ENCODE measurements around the gene TRAK2.
A peak's percentile ranks its signal among the peaks of the same experiment; 100 is the strongest.
"Not testable (repeated sequence)": the region's sequence is repeated elsewhere in the genome, so short reads cannot be mapped to it uniquely, and the experiment has no call there.

TRAK2 gene

DNA sequence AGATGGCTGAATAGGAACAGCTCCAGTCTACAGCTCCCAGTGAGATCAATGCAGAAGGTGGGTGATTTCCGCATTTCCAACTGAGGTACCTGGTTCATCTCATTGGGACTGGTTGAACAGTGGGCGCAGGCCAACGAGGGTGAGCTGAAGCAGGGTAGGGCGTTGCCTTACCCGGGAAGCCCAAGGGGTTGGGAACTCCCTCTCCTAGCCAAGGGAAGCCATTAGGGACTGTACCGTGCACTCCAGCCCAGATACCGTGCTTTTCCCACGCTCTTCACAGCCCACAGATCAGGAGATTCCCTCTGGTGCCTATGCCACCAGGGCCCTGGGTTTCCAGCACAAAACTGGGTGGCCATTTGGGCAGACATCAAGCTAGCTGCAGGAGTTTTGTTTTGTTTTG, 81.9 kb downstream of the TRAK2 start:
- H3K27ac Mint-ChIP-seq, H3K4me3 Mint-ChIP-seq, DNase-seq, H3K4me1 Mint-ChIP-seq, H3K27me3 Mint-ChIP-seq, ATAC-seq: not testable (repeated sequence)
- peaks cover 14% of the 10 kb centered on the region for H3K9me3 Mint-ChIP-seq
- H3K36me3 Mint-ChIP-seq (ENCODE audit: low read depth), result peaks cover 44% of the 10 kb centered on the region

DNA sequence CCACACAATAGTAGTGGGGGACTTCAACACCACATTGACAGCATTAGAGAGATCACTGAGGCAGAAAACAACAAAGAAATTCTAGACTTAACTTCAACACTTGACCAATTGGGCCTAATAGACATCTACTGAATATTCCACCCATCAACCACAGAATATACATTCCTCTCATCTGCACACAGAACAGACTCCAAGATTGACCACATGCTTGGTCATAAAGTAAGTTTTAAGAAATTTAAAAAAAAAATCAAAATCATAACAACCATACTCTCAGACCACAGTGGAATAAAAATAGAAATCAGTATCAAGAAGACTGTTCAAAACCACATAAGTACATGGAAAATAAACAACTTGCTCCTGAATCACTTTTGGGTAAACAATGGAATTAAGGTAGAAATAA, 85.1 kb downstream of the TRAK2 start:
- ATAC-seq, result no peak
- no peak overlapping the region for H3K27ac Mint-ChIP-seq
- H3K4me3 Mint-ChIP-seq, result no peak overlapping the region
- DNase-seq, result no peak
- H3K27me3 Mint-ChIP-seq, result no peaks in the 10 kb centered on the region
- peaks cover 15% of the 10 kb centered on the region for H3K4me1 Mint-ChIP-seq
- peaks cover 14% of the 10 kb centered on the region for H3K9me3 Mint-ChIP-seq
- H3K36me3 Mint-ChIP-seq (ENCODE audit: low read depth), result peaks cover 38% of the 10 kb centered on the region

DNA sequence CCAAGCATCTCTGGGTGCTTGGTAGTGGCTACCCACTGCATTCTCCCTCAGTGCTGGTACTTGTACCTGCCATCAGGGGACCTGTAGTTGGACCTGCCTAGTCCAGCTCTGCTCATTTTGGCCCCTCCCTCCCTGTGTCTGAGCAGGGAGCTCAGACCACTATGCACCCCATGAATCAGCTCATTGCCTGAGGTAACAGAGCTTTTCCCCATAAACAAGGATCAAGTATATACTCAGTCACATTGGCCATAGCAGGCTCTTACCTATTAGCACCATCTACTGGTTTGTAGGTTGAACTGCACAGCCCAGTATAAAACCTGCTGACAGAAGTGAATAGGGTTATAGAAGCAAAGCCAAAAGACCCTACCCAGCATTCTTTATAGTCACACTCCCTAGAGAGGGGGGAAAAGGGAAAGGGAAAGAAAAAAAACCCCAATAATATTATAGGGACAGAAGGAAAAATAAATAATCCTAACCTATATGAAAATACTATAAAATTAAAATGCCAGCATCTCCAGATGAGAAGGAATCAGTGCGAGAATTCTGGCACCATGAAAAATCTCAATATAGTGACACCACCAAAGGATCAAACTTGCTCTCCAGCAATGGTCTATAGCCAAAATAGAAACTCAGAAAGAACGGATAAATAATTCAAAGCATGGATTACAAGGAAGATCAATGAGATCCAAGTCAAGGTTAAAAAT, 87.2 kb downstream of the TRAK2 start:
- Mint-ChIP-seq H3K4me1 (peaks cover 21% of the 10 kb centered on the region), H3K36me3 (ENCODE audit: low read depth) (peaks cover 29% of the 10 kb centered on the region), H3K27me3 (no peaks in the 10 kb centered on the region), H3K27ac (no peak overlapping the region), H3K9me3 (peaks cover 14% of the 10 kb centered on the region), H3K4me3 (no peak overlapping the region)
- peak; percentile 20 for DNase-seq
- peak; percentile 92 for ATAC-seq

DNA sequence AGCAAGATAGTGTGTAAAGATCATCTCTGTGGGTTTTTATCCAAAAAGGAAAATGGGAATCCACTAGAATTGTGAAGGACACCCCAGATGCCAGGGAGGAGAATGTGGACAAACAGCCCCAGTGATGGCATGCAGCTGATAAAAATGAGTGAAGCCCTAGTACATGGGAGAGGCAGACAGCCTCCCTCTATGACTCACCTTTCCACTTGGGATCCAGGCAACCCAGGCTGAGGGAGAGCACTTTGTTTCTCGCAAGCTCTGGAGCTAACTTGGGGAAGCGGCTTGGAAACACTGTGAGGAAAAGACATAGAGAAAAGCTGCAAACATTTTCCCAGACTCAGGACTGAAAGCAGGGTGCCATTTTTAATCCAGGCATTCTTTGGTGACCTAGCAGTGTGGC, 88.9 kb downstream of the TRAK2 start:
- peaks cover 17% of the 10 kb centered on the region for H3K36me3 Mint-ChIP-seq (ENCODE audit: low read depth)
- ATAC-seq (no peak), DNase-seq (no peak)
- H3K9me3 Mint-ChIP-seq, result peaks cover 10% of the 10 kb centered on the region
- no peak overlapping the region for H3K4me3 Mint-ChIP-seq
- H3K27me3 Mint-ChIP-seq, result no peaks in the 10 kb centered on the region
- H3K27ac Mint-ChIP-seq, result no peak overlapping the region
- peaks cover 26% of the 10 kb centered on the region for H3K4me1 Mint-ChIP-seq

DNA sequence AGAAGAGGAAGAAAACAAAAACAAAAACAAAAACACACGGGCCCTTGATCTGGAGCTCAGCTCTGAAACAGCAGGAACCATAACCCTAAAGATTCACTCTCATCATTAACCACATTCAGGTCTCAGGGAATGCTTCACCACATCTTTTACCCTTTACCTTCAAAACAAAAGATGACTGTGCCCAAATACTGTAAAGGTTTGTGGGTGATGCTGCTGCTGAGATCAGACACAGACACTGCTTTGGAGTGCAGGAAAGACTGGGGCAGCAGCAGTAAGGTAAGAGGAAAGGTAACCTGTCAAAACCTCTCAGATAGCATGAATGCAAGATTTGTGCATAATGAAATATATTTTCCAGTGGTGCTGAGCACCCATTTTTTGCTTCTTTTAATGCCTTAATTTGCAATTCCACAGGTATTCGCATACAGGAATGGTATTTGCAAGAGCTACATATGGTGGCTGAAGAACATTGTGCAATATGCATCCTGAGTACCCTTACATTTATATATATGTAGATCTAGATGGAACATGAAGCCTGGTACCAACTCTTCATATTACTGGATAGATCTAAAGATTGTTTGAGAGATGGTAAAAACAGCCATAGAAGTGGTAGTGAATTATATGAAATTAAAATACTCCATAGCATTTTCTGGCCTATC, 90.1 kb downstream of the TRAK2 start:
- no peak for ATAC-seq
- H3K9me3 Mint-ChIP-seq, result no peaks in the 10 kb centered on the region

DNA sequence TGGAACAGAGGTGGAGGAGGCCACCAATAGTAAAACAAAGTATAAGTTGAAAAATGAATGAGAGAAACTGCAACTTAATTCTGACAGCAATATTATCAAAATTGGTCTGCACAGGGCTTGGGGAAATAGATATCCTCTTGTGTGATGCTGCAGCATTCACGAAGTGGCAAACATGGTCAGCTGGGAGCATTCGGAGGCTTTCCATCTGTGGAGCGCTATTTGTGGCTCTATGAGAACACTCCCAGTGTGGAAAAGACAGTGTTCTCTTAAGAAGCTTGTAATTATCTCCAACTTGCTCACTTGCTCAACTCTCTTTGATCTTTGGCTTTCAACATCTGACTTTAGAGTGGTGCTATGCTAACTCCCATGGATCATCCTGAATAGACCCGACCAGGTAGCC, 91.0 kb downstream of the TRAK2 start:
- no peak for ATAC-seq
- H3K27me3 Mint-ChIP-seq, result no peaks in the 10 kb centered on the region
- DNase-seq, result no peak
- peaks cover 26% of the 10 kb centered on the region for H3K4me1 Mint-ChIP-seq
- H3K27ac Mint-ChIP-seq, result no peak overlapping the region
- no peak overlapping the region for H3K4me3 Mint-ChIP-seq
- peaks cover 6% of the 10 kb centered on the region for H3K36me3 Mint-ChIP-seq (ENCODE audit: low read depth)
- no peaks in the 10 kb centered on the region for H3K9me3 Mint-ChIP-seq

More for the DNA sequence above, 90.1 kb downstream of the TRAK2 start:
- Mint-ChIP-seq H3K4me3 (no peak overlapping the region), H3K27ac (no peak overlapping the region), H3K27me3 (no peaks in the 10 kb centered on the region), H3K4me1 (peaks cover 26% of the 10 kb centered on the region), H3K36me3 (ENCODE audit: low read depth) (peaks cover 9% of the 10 kb centered on the region)
- DNase-seq, result no peak

DNA sequence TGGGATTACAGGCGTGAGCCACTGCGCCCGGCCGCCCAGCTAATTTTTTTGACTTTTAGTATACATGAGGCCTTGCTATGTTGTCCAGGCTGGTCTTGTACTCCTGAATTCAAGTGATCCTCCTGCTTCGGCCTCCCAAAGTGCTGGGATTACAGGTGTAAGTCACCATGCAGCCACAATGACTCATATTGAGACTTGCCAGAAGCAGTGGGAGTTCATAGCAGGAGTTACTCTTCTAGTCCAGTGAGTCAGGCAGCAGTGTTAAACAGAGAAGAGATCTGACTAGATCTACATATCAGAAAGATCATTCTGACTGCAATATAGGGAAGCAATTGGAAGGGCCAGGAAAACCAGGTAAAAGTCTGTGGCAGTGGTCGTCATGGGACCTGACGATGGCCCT, 92.6 kb downstream of the TRAK2 start:
- Mint-ChIP-seq H3K36me3 (ENCODE audit: low read depth) (peaks cover 3% of the 10 kb centered on the region), H3K27me3 (no peaks in the 10 kb centered on the region), H3K9me3 (no peaks in the 10 kb centered on the region), H3K27ac (no peak overlapping the region), H3K4me3 (no peak overlapping the region), H3K4me1 (peaks cover 23% of the 10 kb centered on the region)
- DNase-seq, result peak; percentile 48
- ATAC-seq, result peak; percentile 87

DNA sequence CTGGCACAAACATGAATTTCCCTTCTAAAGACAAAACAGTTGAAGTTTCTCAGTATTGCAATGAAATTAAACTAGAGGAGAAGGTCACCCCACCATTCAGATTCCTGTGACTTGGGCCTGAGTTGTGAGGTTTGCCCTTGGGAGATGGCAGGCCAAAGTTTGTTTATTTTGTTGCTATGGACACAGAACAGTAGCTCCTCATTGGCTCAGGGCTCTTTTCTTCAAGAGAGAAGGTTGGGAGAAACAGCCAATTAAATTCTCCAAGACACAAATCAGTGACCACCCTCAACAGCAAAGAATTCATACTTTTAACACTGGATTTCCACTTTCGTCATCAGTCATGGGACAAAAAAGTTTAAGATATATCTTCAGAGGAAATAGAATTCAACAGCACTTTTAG, 94.0 kb downstream of the TRAK2 start, which contains the start of gene FLACC1:
Gene FLACC1, minus strand, starts transcription at position 125 of the 400 bp plus-strand sequence. CDS start 5,941 bp downstream, outside the sequence.
- no peak within 1 kb of the TSS for H3K4me3 Mint-ChIP-seq
- H3K4me1 Mint-ChIP-seq, result peaks cover 17% of the 10 kb centered on the region
- H3K36me3 Mint-ChIP-seq (ENCODE audit: low read depth), result peaks cover 3% of the 10 kb centered on the region
- no peak within 1 kb of the TSS for H3K27ac Mint-ChIP-seq
- ATAC-seq, result no peak
- H3K27me3 Mint-ChIP-seq, result no peaks in the 10 kb centered on the region
- H3K9me3 Mint-ChIP-seq, result no peaks in the 10 kb centered on the region
- no peak for DNase-seq

DNA sequence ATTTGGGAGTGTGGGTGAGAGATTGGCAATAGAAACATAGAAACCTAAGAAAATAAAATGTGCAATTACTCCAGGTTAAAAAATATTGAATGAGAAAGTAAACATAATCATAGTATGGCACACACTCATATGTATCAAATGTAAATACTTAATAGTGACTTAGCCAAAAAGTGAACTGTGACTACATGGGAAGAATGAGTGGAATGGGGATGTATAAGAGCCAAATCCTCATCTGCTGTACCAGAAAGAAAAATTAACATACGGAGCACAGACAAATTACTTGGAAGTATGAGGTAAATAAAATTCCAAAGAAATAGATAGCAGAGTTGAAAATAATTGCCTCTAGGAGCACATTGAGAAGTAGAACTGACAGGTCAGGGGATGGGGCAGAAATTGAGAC, 98.1 kb downstream of the TRAK2 start:
- H3K36me3 Mint-ChIP-seq (ENCODE audit: low read depth), result no peaks in the 10 kb centered on the region

DNA sequence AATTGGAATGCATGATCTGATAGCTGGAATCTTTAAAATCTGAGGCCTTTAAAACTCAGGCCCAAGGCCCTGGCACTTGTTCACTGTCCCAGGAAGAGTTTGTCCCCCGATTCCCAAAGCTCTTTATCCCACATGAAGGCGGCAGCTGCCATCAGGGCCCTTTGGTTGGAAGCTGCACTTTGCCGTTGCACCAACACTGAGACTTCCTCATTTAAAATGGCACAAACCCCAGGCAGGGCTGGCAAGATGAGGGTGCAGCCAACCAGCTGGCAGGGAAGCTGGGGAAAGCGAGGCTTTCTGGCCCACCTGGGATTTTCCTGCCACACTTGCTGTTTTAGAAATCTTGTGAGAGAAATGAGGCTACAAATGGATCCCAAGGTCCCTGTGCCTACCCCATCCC, 100.4 kb downstream of the TRAK2 start:
- DNase-seq (no peak), ATAC-seq (no peak)
- Mint-ChIP-seq H3K27ac (no peak overlapping the region), H3K4me3 (no peak overlapping the region), H3K36me3 (ENCODE audit: low read depth) (no peaks in the 10 kb centered on the region), H3K4me1 (no peaks in the 10 kb centered on the region), H3K9me3 (no peaks in the 10 kb centered on the region), H3K27me3 (no peaks in the 10 kb centered on the region)

More for the DNA sequence above, 98.1 kb downstream of the TRAK2 start:
- Mint-ChIP-seq H3K4me1 (no peaks in the 10 kb centered on the region), H3K4me3 (no peak overlapping the region), H3K27ac (no peak overlapping the region), H3K27me3 (no peaks in the 10 kb centered on the region), H3K9me3 (no peaks in the 10 kb centered on the region)
- ATAC-seq, result no peak
- no peak for DNase-seq

DNA sequence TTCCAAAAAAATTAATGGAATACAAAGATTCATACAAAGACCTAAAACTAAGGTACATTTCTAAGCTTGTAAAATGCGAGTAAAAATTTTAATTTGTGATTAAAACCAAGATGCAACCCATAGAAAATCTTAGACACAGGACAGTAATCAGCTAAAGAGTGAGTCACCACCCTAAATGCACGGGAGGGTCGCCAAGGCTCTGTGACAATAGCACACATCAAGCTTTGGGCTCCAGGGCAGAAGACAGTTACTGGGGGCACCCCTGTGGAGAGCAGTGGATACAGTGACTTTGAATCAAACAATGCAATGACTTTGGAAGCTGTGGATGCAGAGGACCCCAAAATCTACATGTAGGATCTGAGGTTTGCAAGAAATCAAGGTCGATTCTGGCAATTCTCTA, 101.7 kb downstream of the TRAK2 start:
- no peak overlapping the region for H3K27ac Mint-ChIP-seq
- H3K9me3 Mint-ChIP-seq, result no peaks in the 10 kb centered on the region
- no peaks in the 10 kb centered on the region for H3K27me3 Mint-ChIP-seq
- no peak for ATAC-seq
- H3K4me1 Mint-ChIP-seq, result no peaks in the 10 kb centered on the region
- no peak overlapping the region for H3K4me3 Mint-ChIP-seq
- peaks cover 3% of the 10 kb centered on the region for H3K36me3 Mint-ChIP-seq (ENCODE audit: low read depth)
- DNase-seq, result no peak

DNA sequence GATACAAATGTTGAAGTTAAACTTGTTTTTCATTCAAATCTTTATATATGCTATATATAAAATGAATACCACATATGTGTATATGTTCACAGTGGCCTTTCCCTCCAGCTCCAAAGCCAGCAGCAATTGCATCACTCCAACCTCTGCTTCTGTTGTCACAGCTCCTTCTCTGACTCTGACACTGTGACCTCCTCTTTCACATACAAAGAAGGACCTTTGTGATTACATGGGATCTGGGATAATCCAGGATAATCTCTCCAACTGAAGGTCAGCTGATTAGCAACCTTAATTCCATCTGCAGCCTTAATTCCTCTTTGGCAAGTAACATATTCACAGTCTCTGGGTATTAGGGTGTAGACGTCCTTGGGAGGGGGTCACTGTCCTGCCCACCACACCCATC, 102.5 kb downstream of the TRAK2 start:
- DNase-seq (no peak), ATAC-seq (no peak)
- Mint-ChIP-seq H3K36me3 (ENCODE audit: low read depth) (peaks cover 3% of the 10 kb centered on the region), H3K9me3 (no peaks in the 10 kb centered on the region), H3K27me3 (no peaks in the 10 kb centered on the region), H3K4me1 (no peaks in the 10 kb centered on the region), H3K27ac (no peak overlapping the region), H3K4me3 (no peak overlapping the region)

DNA sequence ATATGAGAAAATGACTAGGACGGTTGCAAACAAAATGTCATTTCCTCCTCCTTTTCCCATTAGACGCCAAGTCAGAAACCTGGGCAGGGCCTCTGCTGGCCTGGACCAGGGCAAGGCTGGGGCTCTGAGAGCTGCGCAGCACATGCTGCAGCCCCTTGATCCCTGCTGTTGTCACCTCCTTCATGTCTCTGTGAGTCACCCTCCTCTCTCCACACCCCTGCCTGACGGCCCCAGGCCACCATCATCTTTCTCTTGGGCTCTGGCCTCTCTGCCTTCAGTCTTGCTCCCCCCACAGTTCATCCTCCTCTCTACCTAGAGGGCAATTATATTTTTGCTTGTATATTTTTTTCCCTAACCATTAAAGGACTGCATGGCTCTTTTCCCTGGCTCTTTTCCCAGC, 104.1 kb downstream of the TRAK2 start:
- H3K36me3 Mint-ChIP-seq (ENCODE audit: low read depth), result peaks cover 15% of the 10 kb centered on the region
- H3K9me3 Mint-ChIP-seq, result no peaks in the 10 kb centered on the region
- no peak overlapping the region for H3K4me3 Mint-ChIP-seq
- no peaks in the 10 kb centered on the region for H3K4me1 Mint-ChIP-seq
- H3K27ac Mint-ChIP-seq, result no peak overlapping the region
- no peak for ATAC-seq
- H3K27me3 Mint-ChIP-seq, result no peaks in the 10 kb centered on the region
- no peak for DNase-seq

DNA sequence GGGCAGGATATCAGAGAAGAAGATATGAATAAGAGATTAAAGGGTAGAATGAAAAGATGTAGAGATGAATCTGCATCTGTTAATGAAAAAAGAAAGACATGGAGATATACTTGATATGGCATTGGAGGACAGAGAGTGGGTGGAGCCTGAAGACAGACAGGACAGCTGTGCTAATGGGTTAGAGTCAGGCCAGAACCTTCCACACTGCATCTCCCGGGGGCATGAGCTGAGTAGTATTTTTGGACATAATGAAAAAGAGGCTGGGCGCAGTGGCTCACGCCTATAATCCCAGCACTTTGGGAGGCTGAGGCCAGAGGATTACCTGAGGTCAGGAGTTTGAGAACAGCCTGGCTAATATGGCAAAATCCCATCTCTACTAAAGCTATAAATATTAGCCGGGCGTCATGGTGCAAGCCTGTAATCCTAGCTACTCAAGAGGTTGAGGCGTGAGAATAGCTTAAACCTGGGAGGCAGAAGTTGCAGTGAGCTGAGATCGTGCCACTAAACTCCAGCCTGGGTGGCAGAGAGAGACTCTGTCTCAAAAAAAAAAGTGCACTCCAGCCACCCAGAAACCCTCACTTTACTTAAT, 105.5 kb downstream of the TRAK2 start:
- Mint-ChIP-seq H3K9me3 (no peaks in the 10 kb centered on the region), H3K27me3 (no peaks in the 10 kb centered on the region), H3K36me3 (ENCODE audit: low read depth) (peaks cover 19% of the 10 kb centered on the region), H3K4me3 (no peak overlapping the region), H3K27ac (no peak overlapping the region), H3K4me1 (no peaks in the 10 kb centered on the region)
- ATAC-seq (no peak), DNase-seq (no peak)

DNA sequence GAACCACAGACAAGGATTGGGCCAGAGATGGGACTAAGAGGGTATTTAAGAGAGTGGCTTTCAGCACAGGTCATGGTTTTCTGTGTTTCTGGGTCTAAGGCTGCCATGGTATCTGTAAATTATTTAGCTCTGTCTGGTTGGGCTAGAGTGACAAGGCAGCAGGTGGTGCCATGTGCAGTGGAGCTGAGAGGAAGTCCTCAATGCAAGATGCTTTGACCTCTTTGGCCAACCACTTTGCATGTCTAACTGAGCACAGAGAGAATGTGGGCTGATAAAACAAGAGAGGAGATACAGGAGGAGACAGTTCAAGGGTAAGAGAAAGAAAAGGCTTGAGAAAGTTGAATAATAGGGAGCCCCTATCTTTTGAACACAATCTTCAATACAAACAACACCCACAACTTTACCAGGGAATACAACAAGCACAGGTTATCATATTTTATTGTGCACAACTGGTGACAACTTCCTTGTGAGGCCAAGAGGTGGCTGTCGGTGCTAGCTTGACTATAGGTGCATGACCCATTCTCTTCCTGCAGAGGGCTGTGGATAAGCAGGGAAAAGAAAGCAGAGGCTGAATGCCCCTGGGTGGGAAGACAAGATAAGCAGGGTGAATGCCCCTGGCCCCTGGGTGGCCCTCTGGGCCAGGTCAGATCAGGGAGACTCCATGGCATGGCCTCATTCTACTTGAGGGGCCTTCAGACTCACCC, 106.4 kb downstream of the TRAK2 start:
- ATAC-seq (no peak), DNase-seq (no peak)
- H3K27ac Mint-ChIP-seq, result no peak overlapping the region
- no peak overlapping the region for H3K4me3 Mint-ChIP-seq
- peaks cover 24% of the 10 kb centered on the region for H3K36me3 Mint-ChIP-seq (ENCODE audit: low read depth)
- no peaks in the 10 kb centered on the region for H3K27me3 Mint-ChIP-seq
- no peaks in the 10 kb centered on the region for H3K4me1 Mint-ChIP-seq
- no peaks in the 10 kb centered on the region for H3K9me3 Mint-ChIP-seq

Data from activated naive CD8-positive, alpha-beta T cell treated with anti-CD3 and anti-CD28 coated beads, Interleukin-2, amount 50 U/mL, for 24 hours (primary cell).